ENCODE measurements around the gene TRPM3.

DNA sequence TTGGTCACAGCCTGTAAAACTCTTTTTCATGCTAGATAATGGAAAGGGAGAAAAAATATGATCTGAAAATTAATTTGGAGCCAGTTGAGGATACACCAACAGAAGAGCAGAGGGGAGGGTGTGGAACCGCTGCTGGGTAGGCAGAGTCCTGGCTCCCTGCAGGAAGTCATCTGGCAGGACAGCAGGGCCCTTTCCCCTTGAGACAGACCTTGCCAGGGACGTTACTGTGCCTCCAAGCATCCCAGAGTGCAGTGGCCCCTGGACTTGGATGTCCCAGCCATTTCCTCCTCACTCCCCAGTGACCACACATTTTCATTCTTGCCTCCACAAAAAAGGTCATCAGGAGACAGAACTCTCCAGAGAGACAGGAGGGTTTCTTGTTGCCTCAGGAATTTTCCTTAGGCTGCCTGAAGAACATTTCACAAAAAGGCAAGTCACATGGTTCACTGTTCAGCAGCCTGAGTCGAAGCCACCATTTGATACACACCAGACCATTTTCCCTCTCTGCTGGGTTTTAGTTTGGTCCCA is 5.9 kb downstream of the TRPM3 start:
- TF ChIP-seq POLR2AphosphoS5 (IDR thresholded peaks at IDR 0.05) (no peak), CTCF (IDR thresholded peaks at IDR 0.05) (no peak), POLR2A (IDR thresholded peaks at IDR 0.05) (no peak), EP300 (IDR thresholded peaks at IDR 0.05) (no peak)
